HT-29 (cell line): ENCODE results near the gene SESN3. TPM values are rescaled to one million over a fixed set of nuclear protein-coding genes. Genes with fewer than 3 reads are reported as not detected.
"Not testable (repeated sequence)": the region's sequence is repeated elsewhere in the genome, so short reads cannot be mapped to it uniquely, and the experiment has no call there.

ENCODE experiments used
- DNase-seq: peaks from one replicate; pipeline ENCODE4 v3.0.0-alpha.2; 2015; ENCODE audit warnings: low spot score
- total RNA-seq: library from RNA; depleted of rRNA; stranded (reverse); fragments of >200 nt; shearing (Covaris generic); gene quantifications from 2 replicates; pipeline ENCODE4 v1.2.3, GENCODE V29; 2014

Gene SESN3
- total RNA-seq, 1 experiment from 2014 or later, result 0.81 TPM

DNA sequence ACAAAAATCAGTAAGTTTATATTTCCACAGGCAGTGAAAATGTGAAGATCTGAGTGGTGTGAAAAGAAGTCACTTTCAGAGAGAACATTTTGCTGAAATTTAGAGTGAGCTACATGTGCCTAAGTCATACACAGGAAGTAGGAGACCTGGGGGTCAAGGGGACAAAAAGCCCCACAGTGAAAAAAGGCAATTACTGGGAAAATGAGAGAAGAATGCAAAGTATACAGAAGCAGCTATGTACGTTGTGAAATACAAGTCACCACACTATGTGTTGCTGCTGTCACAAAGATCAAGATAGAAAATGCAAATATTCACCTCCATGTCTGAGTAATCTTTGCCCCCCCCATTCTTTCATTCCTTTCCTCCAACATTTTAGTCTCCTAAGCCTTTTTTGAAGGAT, 21.6 kb upstream of the SESN3 start:
- DNase-seq, result no peak

DNA sequence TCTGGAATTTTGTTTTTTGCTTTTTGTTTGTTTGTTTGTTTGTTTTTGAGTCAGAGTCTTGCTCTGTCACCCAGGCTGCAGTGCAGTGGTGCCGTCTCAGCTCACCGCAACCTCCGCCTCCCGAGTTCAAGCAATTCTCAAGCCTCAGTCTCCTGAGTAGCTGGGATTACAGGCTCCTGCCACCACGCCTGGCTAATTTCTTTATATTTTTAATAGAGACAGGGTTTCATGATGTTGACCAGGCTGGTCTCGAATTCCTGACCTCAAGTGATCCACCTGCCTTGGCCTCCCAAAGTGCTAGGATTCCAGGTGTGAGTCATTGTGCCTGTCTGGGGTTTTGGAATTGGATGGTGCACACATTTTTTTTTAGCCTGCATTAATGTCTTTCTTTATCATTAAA, 20.9 kb upstream of the SESN3 start:
- not testable (repeated sequence) for DNase-seq

GRCh38 chr11:95248666-95249467, 17.9 kb upstream of the SESN3 start:
- no peak for DNase-seq

GRCh38 chr11:95247883-95248282, 16.9 kb upstream of the SESN3 start:
- DNase-seq, result no peak

DNA sequence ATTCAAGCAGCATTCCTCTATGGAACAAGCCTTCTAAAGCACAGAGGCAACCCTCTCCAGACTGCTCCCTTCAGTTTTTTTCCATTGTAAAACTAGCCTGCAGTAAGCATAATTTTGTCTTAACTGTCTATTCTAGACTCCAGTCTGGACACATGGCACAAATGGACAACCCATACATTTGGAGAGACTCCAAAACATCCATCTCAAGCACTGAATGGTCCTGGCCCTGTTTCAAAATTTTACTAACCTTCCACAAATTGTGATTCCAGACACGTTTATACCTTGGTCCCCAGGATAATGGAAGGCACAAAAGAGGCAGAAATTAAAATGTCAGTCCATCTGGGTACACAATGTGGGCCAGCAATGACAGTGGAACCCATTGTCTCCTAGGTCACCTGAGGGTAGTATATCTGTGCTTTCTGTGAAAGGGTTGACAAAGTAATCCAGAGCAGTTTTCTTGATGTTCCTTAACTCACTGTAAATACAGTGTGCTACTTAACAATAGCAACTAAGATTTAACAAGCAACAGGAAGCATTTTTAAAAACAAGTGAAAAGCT, 16.2 kb upstream of the SESN3 start:
- DNase-seq, result no peak

- DNase-seq, result no peak
Observed at GRCh38 chr11:95245581-95245980, 14.6 kb upstream of the SESN3 start.

- no peak for DNase-seq
Observed at GRCh38 chr11:95245038-95245437, 14.0 kb upstream of the SESN3 start.

DNA sequence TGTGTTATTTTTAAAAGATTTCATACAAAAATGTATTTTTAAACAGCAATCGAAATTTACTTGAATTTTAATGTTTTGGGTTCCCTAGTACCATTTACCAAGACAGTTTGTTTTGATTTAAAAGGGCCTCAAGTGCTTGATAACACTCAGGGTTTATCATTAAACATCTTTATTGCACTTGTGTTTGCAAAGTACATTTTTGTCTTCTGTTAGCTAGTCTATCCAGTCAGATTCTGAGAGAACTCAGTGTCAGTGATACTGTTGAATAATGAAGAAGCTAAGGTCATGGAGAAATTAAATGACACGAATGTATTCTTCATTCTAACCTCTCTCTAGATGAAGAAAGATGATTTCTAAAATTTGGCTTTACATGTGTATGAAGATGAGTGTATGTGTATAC, 12.7 kb upstream of the SESN3 start:
- DNase-seq, result no peak

GRCh38 chr11:95242845-95243605, 12.0 kb upstream of the SESN3 start:
- DNase-seq, result no peak

DNA sequence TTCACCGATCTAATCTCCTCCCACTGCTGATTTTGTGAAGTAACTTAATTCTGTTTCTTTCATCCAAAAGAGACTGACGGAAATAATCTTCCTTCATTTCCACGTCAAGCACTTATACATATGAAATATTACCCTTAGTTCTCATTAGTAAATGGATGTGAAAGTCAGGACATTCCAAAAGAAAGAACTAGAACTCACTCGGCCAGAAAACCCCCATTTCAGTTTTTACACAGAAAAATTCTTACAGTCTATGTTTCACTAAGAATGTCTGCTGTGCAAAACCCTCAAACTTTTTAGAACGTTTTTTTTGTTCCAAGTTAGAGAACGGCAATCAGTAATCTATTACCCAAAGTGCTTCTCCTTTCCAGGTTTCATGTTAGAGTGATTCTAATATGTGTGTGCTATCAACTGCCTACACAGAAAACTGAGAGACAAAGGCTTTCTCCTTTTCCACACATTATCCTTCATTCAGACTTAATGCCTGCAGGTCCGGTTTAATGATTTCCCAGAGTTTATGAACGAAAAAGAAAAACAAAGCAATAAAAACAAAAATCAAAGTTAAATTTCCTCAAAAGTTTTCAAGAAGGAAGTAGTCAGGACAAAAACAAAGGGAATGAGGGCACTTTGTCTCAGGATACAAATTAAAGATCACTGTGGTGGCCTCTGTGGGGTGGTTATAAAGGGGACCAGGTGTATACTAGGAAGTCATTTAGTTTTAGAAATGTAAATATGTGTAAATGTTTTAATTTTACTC, 11.3 kb upstream of the SESN3 start:
- no peak for DNase-seq

DNA sequence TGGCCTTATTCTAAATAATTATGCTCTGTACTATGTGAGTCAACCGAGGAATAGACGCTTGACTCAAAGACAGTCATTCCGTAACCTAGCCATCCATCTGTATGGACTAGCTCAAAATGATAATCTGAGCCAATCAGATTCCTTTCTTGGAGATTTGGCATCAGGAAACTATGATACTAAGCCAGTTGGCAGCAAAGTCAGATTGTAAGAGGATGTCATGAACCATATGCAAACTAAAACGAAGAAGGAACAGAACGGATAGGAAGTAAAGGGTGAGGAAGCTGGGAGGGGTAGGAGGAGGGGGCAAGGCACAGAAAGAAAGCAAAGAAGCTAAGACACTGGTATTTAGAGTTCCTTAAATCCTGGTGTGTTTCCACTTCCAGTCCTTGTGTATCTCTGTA, 10.7 kb upstream of the SESN3 start:
- DNase-seq, result no peak

DNA sequence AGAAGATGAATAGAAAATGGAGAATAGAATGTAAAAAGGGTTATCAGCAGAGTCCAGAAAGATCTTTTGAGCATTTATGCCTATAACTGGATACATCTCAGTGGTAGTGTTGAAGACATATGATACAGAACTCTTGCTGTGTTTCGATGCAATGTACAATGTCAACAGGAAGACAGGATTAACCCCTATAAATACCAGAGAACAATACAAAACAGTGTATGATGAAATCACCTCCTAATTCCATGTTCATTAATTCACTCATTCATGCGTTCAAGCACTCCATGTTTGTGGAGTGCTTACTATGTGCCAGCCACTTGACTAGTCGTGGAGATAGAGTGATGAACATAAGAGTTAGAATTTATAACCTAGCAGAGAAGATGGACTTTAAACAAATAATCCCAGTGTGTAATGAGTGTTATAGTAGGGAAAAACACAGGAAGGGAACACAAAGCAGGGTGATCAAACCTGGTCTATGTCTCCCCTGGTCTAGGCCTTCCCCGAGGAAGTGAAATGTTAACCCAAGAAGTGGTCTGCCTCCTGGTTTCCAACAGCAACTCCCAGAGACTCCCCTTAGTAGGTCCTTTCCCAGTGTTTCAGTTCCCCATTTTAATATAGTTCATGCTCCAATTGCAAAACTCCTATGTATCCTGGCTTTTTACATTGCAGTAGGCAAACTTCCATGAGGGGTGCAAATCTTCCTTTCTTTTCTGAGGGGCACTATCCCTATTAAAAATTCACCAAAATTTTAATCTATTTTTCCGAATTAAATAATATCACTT, 9.1 kb upstream of the SESN3 start:
- DNase-seq, result no peak

DNA sequence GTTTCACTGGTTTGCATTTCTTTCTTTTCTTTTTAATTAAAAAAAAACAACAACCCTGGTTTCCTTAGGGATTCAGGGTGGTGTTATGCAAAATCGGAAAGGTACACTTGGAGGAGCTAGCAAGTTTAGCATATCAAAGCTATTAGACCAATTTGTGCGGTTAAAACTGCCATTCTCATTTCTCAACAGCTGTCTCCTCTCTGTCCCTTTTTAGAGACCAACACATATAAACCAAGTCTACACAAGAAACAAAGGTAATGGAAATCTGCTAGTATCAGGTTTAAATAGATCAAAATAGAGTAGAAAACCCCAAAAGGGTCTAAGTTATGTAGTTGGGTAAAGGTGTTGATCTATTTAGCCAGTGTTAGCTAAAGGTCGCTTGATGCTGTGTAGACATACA, 1.7 kb upstream of the SESN3 start:
- no peak for DNase-seq

DNA sequence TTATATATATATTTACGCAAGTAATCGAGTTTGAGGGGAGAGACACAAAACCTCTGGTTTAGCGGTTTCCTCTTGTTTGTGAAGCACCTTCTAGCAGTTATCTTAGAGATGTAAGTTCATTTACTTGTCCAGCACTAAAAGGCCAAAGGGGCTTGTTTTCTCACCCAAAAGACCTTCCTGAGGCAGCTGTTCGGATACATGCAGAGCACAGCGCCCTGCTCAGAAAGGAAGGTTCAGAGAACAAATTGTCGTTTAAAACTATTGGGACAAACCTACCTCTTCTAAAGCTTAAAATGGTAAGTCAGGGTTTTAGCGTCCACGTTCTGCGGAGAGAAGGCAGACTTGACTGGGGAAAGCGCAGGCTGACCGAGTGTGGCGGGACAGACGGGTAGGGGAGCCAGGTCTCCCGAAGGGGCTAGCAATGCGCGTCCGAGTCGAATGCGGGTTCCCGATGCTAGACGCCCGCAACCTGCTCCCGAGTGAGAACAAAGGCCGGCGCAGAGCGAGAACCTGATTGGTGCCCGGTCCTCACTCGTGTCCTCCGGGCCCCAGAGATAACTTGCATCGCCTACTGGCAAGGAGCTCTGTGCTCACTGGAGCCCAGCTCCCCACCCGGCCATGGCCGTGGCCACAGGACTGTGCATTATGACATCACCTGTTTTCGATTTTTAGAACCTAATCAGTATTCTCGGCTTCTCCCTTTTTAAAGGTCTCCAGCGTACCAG, 1.0 kb upstream of the SESN3 start:
- DNase-seq, result no peak

DNA sequence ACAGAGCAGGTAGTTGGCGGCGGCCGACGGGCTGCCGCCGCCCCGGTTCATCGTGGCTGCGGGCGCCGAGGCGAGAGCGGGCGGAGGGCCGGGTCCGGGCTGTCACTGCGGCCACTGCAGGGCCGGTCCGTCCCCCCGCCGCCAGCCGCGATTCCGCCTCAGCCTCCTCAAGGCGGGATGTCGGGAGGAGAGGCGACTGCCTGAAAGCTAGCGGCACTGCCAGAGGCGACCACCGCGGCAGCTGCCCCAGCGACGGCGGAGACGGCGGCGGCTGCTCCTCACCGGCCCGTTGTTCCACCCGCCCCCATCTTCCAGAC, 234 bp downstream of the SESN3 start:
- peak; percentile 5 for DNase-seq

GRCh38 chr11:95229993-95230809, 801 bp downstream of the SESN3 start:
- DNase-seq, result no peak

DNA sequence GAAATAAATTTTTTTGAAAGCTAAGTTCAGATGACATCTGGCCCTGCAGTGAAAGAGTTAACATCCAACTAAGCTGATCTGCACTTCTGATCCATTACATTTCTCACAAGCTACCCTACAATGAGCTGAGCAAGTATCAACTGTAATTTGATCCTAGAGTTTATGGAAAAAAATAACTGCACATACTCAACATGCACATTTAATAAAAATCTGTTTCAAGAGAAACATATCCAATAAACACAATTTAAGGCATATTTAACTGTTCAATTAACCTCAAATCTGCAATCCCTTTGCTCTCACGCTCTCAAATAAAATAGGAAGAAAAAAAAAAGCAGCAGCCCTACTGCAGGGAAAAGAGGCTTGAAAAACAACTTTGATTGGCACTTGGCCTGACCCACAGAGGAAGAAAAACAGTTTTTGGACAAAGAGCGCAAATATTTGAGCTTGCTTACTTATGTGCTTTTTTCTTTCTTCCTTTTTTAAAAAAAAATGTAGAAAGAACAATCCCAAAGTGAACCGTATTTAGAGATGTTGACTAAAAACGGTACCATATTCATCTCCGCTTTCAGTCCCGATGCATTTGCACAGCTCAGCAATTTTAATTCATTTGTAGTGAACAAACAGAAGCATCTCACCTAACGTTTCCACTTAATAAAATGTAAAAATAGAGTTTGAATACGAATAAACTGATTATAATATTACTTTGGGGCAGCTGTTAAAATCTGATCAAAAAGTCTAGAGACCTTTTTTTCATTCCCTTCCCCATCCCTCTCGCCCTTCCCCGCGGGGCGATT, 1.6 kb downstream of the SESN3 start:
- DNase-seq, result no peak

DNA sequence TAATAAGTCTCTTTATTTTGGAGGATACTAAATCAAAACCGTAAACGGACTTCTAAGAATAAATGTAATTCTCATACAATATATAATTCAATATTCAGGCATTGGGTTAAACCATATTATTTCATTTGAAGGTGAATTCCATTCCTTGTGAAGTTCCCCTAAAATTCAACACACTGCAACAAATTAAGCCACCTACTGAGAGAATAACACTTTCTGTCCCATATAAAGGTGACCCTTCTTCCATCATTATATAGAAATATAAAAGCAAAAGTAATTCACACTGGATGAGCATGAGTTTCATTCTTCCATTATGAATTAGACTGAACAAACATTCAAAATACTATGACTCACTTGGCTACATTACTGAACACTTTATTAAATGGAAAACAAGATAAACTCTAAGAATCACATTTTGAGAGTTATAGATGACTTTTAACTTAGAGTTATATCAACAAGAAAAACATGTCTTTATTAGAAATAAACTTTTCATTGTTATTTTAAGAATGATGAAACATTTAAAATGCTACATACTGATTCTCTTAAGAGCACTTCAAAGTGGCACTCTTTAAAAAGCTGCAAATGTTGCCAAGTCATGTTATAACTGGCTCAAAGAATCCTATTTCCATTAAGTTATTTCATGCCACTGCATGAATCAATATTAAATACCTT, 2.8 kb downstream of the SESN3 start:
- no peak for DNase-seq
